Fibroblast of mammary gland (primary cell): ENCODE data around the gene PDIA4.

Source experiments
- DNase-seq: peaks from one replicate; pipeline ENCODE4 v3.0.0-alpha.2; 2010; ENCODE audit warnings: low read depth
- H3K4me3 ChIP-seq: 2 replicates; pipeline ENCODE4 v1.5.1; 2011; ENCODE audit warnings: low read depth, mild to moderate bottlenecking, low read length, moderate library complexity; ENCODE audit not compliant: control insufficient read depth
- TF ChIP-seq, protein P1 (sequence below): conservative IDR thresholded peaks from 2 replicates; pipeline ENCODE4 v1.5.1; 2011; ENCODE audit warnings: low read depth, low read length, inconsistent platforms; ENCODE audit not compliant: control insufficient read depth, insufficient read depth

The PDIA4 gene

DNA sequence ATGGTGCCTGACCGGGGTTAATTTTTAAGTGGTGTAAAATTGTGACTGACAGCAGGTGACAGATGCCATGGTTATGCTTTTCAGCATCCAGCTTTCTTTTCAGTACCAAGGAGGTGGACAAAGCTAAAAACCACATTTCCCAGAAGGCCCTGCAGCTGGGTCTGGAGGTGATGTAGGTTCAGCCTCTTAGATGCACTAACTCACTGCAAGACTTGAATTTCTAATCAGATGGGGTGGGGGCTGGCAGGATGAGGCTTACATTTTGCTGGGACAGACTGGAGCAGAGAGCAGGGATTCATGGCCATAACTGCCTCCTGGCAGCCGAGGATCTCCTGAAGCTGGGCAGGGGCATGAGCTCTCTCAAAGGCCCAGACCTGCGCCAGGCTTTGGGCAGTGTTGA lies 52.4 kb downstream of the PDIA4 start:
- no peak overlapping the region for H3K4me3 ChIP-seq
- DNase-seq: no peak
- TF ChIP-seq, protein P1, sequence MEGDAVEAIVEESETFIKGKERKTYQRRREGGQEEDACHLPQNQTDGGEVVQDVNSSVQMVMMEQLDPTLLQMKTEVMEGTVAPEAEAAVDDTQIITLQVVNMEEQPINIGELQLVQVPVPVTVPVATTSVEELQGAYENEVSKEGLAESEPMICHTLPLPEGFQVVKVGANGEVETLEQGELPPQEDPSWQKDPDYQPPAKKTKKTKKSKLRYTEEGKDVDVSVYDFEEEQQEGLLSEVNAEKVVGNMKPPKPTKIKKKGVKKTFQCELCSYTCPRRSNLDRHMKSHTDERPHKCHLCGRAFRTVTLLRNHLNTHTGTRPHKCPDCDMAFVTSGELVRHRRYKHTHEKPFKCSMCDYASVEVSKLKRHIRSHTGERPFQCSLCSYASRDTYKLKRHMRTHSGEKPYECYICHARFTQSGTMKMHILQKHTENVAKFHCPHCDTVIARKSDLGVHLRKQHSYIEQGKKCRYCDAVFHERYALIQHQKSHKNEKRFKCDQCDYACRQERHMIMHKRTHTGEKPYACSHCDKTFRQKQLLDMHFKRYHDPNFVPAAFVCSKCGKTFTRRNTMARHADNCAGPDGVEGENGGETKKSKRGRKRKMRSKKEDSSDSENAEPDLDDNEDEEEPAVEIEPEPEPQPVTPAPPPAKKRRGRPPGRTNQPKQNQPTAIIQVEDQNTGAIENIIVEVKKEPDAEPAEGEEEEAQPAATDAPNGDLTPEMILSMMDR: no peak

DNA sequence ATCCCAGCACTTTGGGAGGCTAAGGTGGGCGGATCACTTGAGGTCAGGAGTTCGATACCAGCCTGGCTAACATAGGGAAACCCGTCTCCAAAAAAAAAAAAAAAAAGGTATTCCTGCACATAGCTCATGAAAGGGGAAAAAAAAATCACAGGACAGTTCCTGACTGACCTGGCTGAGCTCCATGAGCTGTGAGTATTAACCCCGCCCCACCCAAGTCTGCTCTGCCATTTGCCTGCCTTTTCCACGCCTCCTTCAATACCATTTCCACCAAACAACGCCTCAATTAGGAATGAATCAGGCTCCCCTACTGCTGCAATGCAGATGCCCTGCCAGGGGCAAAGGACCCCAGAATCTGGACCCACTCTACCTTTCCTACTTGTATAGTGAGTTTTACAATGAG lies 55.0 kb downstream of the PDIA4 start:
- no peak overlapping the region for H3K4me3 ChIP-seq
- TF ChIP-seq, protein P1: no peak
- peak; percentile 11 for DNase-seq

GRCh38 chr7:148972375-148972774 lies 55.9 kb downstream of the PDIA4 start:
- TF ChIP-seq, protein P1: no peak

GRCh38 chr7:148967602-148968001 lies 60.7 kb downstream of the PDIA4 start:
- TF ChIP-seq, protein P1: no peak
- DNase-seq: no peak
- no peak overlapping the region for H3K4me3 ChIP-seq

More at GRCh38 chr7:148972375-148972774, 55.9 kb downstream of the PDIA4 start:
- no peak overlapping the region for H3K4me3 ChIP-seq
- no peak for DNase-seq

- TF ChIP-seq, protein P1: no peak
- DNase-seq: no peak
- H3K4me3 ChIP-seq: peak overlapping the region; percentile 46
These were observed 61.3 kb downstream of the PDIA4 start for GRCh38 chr7:148967032-148967372.

GRCh38 chr7:148964483-148965267 lies 63.6 kb downstream of the PDIA4 start:
- peak; percentile 6 for DNase-seq
- H3K4me3 ChIP-seq: peak overlapping the region; percentile 70
- TF ChIP-seq, protein P1: no peak
